ENCODE data around the gene TMEM196. TPM values are rescaled to one million over a fixed set of nuclear protein-coding genes. Genes with fewer than 3 reads are reported as not detected.

TMEM196 gene
- total and polyA plus RNA-seq, 9 of the 15 experiments (the other 6 are each of a cell fraction or from before 2014, with no cell fraction given): not detected

DNA sequence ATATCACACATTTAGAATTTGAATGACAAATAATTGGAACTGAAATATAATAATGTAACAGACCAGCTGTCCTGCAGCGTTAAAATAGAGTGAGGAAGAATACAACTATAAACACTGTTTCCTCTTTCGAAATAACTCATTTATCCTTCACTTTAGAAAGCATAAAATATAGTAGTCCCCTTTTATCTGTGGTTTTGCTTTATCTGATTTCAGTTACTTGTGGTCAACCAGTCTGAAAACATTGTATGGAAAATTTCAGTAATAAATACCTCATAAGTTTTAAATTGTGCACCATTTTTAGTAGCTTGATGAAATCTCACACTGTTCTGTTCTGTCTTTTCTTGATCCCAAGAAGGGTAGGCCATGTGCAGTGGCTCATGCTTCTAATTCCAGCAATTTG is 96.2 kb downstream of the TMEM196 start (continued):
- TF ChIP-seq MGA (IDR thresholded peaks at IDR 0.05): no peak
- TF ChIP-seq FOSL1 (tag; conservative IDR thresholded peaks at IDR 0.05): peak; percentile 78
- peak; percentile 54; the same call in 1 of the 2 replicates for TF ChIP-seq RNF2 (IDR thresholded peaks at IDR 0.05)
- TF ChIP-seq CREM (IDR thresholded peaks at IDR 0.05; ENCODE audit: low read depth): no peak
- TF ChIP-seq CHD7 (IDR thresholded peaks at IDR 0.05; ENCODE audit: low read depth, low read length): no peak

All from K562 (cell line).